H1 (cell line): ENCODE results near the gene COL19A1. TPM values are rescaled to one million over a fixed set of nuclear protein-coding genes. Genes with fewer than 3 reads are reported as not detected.

Experiments
- CREB1 ChIP-seq: IDR thresholded peaks from 2 replicates; pipeline ENCODE4 v1.6.1; 2012; ENCODE audit warnings: inconsistent platforms
- RFX5 ChIP-seq: IDR thresholded peaks from 2 replicates; pipeline ENCODE4 v1.6.1; 2011; ENCODE audit warnings: low read depth, low read length, improper control_type of control experiment, borderline replicate concordance
- polyA plus RNA-seq, 7 experiments: library from polyadenylated mRNA; depleted of rRNA in 3 of 7; stranded (reverse) in 5 of 7; unstranded in 2 of 7; fragments of >200 nt in 5 of 7; fragments of 200-250 nt in 2 of 7; gene quantifications; 1 replicate in 5 of 7; 2 replicates in 1 of 7; 4 replicates in 1 of 7; pipeline versions ENCODE4 v1.2.1 to v1.2.3, GENCODE V29; 2011 to 2013; ENCODE audit warnings: missing spikeins in 2 of 7, mixed read lengths in 2 of 7
- total RNA-seq: library from RNA; stranded (reverse); fragmentation: NEBNext Ultra II Directional; extraction: Animal tissue kit (Norgen Biotek cat#: 25700); gene quantifications from 2 replicates; pipeline ENCODE4 v1.2.1, GENCODE V29; 2021
- TF ChIP-seq, protein P1 (sequence below): IDR thresholded peaks from 2 replicates; pipeline ENCODE4 v1.6.1; 2012; ENCODE audit warnings: low read length, inconsistent platforms

COL19A1 gene
- total and polyA plus RNA-seq, 2 of the 8 experiments (the other 6 are each of a cell fraction or from before 2014, with no cell fraction given) = not detected

DNA sequence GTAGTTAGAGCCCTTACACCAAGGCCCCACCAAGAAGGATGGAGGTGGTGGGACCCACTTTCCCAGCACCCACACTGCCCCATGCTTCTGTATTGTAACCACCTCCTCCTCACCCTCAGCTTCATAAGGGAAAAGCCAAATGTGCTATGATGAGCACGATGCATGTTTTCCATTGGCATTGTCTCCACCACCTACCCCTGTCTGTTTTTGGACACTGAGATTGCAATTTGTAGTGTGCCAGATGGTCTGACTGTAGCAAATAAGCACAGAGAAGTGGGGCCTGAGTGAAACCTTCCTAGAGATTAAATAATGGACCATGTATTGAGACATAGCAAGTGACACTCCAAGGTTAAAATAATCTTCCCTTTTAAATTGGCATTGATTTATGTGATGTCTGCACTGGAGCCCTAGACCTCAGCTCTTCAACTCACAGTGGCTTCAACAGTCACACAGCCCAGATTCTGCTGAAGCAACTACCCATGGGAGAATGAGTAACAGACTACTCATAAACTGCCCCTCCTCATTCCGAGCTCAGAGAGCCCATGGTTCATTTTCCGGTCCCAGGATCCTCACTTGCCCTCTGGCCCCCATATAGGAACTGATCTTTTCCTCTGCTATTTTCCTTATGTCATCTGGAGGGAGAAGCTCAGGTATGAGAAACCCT lies 258.7 kb downstream of the COL19A1 start (continued):
- TF ChIP-seq, protein P1, sequence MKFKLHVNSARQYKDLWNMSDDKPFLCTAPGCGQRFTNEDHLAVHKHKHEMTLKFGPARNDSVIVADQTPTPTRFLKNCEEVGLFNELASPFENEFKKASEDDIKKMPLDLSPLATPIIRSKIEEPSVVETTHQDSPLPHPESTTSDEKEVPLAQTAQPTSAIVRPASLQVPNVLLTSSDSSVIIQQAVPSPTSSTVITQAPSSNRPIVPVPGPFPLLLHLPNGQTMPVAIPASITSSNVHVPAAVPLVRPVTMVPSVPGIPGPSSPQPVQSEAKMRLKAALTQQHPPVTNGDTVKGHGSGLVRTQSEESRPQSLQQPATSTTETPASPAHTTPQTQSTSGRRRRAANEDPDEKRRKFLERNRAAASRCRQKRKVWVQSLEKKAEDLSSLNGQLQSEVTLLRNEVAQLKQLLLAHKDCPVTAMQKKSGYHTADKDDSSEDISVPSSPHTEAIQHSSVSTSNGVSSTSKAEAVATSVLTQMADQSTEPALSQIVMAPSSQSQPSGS = no peak
- TF ChIP-seq RFX5 (no peak), CREB1 (no peak)
- TF ChIP-seq, all 59 proteins: peak for 0
